ENCODE data around the gene TMPRSS11A.

Gene TMPRSS11A, protein sequence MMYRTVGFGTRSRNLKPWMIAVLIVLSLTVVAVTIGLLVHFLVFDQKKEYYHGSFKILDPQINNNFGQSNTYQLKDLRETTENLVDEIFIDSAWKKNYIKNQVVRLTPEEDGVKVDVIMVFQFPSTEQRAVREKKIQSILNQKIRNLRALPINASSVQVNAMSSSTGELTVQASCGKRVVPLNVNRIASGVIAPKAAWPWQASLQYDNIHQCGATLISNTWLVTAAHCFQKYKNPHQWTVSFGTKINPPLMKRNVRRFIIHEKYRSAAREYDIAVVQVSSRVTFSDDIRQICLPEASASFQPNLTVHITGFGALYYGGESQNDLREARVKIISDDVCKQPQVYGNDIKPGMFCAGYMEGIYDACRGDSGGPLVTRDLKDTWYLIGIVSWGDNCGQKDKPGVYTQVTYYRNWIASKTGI

DNA sequence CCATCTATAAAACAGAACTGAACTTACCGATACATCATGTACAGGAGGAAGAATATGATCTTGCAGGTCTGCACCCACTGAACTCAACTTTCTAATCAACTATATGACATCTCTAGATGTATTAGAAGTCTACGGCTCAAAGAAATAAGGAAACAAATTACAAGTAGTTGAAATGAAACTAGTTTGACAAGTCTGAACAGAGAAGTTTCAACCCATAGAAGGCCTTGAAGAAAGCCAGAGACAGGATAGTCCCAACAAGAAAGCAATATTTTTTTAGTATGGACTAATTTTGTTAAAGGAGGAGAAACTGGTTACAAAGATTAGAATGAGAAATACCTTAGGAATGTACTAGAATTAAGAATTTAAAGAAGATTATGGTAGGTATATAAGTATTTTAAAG lies at the start of gene TMPRSS11A:
TMPRSS11A (minus strand) TSS at position 138 of the 400 bp plus-strand sequence; CDS start at position 38, 100 bp downstream.
- DNase-seq (ENCODE audit: low spot score): no peak

DNA sequence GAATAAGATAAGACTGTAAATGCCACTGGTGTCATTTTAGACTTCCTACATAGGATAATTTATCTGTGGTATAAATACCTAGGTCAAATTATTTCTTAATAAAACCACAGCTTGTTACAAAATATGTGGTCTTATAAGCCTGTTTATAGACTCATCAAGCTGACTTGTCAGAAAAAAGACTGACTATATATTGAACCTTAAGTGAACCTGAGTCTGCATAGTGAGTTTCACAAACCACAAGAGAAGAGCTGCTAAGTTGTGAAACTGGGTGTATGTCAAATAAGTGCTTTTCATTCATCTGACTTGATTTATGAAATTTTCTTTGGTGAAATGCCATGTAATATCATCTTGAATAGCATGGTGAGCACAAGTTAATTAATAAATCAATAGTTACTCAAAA lies 48.4 kb upstream of the TMPRSS11A start:
- no peak for DNase-seq (ENCODE audit: low spot score)

DNA sequence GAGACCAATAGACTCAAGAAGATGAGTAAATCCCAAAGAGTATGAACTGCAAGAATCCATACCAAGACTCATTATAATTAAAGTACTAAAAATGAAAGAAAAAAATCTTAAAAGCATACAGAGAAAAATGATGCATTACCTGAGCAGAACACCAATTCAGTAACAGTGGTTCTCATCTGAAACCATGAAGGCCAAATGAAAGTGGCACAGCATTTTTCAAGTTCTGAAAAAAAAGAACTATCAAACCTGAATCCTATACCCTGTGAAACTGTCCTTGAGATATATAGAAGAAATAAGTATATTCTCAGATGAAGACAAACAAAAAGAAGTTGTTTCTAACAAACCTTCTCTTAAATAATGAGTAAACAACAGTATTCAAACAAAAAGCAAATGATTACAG lies 39.6 kb upstream of the TMPRSS11A start:
- no peak for DNase-seq (ENCODE audit: low spot score)

DNA sequence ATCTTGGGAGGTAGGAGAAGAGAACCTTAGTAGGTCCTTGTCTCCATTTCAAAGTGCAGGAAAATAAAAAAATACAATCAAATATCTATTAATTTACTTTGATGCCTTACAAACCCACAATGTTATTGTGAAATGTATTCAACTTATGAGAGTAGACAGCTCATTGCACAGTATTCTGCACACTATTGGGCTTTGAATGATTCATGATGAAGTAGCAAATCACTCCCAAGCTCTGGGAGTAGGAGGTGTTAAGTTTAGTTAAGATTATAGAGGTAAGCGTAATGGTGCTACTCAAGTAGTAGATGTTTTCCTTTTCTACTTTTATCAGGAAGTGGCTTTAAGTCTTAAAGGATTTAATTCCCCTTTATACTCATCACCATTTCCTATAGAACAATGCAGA lies 32.8 kb upstream of the TMPRSS11A start:
- no peak for DNase-seq (ENCODE audit: low spot score)

DNA sequence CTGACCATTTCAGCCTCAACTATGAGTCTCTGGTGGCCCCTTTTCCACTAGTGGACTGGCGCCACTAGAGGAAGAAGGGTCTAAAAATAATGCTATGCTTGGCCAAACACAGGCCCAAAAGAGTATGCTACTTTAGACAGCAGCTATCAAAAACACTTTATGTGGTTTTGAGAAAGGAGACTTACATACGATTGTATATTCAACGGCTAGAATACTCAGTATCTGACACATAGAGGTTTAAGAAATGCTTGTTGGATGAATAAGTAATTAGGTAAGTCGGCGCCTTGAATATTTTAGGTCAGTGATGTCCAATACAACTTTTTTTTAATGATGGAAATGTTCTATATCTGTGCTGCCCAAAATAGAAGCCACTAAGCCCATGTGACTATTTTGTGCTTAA lies 25.7 kb upstream of the TMPRSS11A start:
- no peak for DNase-seq (ENCODE audit: low spot score)

DNA sequence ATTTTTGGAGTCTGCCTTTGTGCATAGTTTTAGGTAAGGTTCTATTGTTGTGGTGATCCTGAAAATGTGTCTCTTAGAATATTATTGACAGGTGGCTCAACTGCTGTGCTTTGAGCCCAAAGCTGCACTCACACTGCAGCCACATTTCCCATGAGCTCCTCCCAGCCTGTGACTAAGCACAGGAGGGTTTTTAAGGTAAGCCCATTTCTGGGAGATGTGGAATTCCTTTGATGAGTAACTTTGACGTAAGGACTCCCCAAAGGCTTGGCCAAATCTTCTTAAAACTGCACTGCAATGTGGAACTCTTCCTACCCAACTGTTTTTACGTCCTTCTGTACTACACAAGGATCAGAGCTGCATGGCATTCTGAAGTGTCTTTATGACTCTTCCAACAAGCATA lies 20.0 kb upstream of the TMPRSS11A start:
- no peak for DNase-seq (ENCODE audit: low spot score)

DNA sequence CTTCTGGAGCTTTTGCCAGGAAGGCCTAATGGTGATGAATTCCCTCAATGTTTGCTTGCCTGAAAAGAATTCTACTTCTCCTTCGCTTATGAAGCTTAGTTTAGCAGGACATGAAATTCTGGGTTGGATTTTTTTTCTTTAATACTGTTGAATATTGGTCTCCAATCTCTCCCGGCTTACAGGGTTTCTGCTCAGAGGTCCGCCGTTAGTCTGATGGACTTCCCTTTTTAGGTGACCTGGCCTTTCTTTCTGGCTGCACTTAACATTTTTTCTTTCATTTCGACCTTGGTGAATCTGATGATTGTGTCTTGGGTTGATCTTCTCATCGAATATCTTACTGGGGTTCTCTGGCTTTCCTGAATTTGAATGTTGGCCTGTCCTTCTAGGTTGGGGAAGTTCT lies 17.2 kb upstream of the TMPRSS11A start:
- DNase-seq (ENCODE audit: low spot score): no peak

DNA sequence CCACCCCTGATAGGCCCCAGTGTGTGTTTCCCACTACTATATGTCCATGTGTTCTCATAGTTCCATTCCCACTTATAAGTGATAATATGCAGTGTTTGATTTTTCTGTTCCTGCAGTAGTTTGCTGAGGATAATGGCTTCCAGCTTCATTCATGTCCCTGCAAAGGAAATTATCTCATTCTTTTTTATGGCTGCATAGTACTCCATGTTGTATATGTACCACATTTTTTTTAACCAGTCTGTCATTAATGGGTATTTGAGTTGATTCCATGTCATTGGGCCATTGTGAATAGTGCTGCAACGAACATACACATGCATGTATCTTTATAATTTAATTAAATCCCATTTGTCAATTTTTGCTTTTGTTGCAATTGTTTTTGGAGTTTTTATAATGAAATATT lies 10.3 kb upstream of the TMPRSS11A start:
- DNase-seq (ENCODE audit: low spot score): no peak

DNA sequence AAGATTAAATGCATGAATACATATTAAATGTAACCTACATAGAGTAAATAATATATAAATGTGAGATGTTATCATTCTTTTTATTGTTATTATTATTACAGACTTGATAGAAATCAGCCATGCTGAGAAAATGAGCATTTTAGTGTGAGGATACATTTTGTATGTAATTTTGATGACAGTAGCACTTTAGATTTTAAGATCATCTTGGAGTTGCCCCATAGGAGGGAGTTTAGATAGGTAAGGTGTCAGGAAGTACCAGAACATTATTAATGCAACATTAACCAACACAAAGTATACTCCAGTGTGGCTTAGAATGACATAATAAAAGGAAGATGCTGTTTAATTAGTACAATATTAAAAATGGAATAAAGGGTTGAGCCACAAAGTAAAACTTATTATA lies 8.4 kb downstream of the TMPRSS11A start:
- DNase-seq (ENCODE audit: low spot score): no peak

DNA sequence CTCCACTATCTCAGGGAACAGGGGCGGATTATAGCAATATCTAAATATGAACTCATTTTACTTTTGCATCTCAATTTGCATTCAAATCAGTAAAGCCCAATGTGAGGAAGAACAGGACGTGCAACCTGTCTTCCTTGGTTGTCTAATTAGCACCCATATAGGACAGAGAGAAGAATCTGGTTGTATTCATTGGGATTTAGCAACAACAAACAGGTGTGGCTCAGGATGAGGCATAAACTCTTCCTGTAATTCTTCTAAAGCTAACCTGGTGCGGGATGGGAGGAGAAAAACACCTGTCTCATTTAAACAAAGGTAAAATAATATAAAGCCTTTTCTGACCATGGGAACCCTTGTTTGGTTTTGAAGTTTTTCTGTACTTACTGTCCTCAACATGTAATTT lies 22.2 kb downstream of the TMPRSS11A start:
- DNase-seq (ENCODE audit: low spot score): no peak

DNA sequence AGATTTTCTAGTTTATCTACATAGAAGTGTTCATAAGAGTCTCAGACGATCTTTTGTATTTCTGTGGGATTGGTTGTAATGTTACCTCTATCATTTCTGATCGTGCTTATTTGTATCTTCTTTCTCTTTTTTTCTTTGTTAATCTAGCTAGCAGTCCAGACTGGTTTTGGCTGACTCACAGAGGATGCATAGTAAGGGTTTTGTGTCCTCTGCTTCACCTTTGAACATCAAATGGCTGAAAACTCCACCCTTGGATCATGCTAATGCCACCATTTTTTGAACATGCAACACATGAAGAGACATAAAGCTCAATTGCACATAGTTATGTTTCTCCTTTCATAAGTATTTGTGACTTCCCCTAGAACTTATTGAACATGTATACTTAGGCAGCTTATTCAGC lies 22.8 kb downstream of the TMPRSS11A start:
- no peak for DNase-seq (ENCODE audit: low spot score)

DNA sequence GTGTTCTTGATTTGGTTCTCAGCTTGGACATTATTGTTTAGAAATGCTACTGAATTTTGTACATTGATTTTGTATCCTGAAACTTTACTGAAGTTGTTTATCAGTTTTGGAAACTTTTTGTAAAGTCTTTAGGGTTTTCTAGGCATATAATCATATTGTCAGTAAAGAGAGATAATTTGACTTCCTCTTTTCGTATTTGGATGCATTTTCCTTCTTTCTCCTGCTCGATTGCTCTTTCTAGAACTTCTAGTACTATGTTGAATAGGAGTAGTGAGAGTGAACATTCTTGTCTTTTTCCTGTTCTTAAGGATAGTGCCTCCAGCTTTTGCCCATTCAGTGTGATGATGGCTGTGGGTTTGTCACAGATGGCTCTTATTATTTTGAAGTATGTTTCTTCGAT lies 24.1 kb downstream of the TMPRSS11A start:
- no peak for DNase-seq (ENCODE audit: low spot score)

DNA sequence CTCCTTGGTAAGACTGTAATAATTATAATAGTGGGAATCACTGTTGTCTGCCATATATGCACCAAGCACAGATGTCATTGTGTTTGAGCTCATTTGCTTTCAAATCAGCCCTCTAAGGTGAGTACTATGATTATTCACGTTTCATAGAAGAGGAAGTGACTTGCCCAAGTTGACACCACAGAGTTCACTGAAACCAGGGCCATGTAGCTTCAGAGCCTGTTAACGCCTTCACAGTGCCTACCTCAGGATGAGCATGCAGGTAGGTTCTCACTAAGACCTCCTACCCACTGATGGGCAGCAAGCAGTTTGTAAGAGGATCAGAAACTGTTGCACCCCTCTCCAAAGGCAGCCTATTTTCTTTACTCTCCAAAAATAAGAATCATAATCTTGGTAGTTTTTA lies 27.4 kb downstream of the TMPRSS11A start:
- DNase-seq (ENCODE audit: low spot score): no peak

DNA sequence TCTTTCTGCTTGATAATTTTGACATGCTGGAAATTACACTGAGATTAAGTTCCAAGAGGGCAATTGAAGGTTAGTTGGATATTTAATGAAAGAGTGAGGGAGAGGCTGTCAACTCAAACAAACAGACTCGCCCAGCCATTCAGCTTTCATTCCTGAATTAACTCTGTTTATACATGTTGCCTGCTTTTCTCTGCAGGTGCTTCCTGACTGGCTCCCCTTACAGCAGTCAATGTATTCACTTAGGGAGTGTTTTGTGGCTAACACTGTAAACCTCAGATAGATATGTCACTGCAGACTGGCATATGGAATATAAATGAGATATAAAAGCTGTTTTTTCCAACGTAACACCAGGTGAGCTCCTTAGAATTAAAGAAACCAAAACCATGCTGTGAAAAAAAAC lies 28.7 kb downstream of the TMPRSS11A start:
- no peak for DNase-seq (ENCODE audit: low spot score)

DNA sequence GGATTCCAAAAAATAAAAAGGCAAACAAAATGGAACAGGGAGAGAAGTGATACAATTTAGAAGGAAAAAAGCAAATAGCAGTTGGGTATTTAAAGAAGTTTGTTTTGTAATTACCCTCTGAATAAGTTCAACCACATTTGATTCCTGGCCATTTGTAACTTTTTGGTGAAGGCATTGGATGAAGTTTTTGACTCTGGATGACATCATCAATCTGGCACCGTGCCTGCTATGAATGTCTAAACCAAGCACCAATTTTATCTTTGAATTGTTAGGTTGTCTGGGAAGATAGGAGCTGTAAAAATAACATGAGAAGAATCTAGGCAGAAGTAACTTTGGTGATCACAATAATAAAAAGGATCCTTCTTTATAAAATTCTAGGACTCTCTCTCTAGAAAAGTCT lies 29.5 kb downstream of the TMPRSS11A start:
- DNase-seq (ENCODE audit: low spot score): no peak

DNA sequence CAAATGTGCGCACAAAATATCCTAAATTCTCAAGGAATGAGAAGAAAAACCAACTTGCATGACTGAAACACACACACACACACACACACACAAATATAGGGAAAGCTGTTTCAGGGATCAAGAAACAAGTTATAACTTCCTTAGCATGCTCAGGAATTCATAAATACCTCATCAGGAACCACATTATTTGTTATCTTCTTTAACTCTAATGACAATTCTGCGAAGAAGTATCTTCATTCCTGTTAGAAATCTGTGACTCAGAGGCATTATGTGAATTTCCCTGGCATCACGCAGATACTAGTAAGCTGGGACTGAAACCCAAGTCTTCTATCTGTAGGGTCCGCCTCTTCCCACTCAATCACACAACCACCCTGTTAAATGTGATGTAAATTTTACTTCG lies 30.3 kb downstream of the TMPRSS11A start:
- no peak for DNase-seq (ENCODE audit: low spot score)

DNA sequence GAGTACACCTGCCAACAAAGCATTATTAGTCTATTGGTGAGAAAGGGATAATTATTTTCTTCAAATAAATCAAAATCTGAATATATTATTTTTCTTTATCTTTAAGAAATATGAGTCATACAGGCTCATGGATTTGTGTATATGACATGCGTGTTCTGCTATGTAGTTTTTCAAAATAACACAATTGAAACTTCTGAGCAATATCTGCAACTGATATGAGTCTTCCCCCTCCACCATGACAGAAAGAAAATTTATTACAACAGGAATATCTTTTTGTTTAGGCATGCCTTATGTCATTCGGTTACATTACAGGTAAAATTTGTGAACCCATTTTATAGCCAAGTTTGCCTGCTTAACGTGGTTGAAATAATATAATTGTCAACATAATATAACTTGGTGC lies 32.0 kb downstream of the TMPRSS11A start:
- DNase-seq (ENCODE audit: low spot score): no peak

DNA sequence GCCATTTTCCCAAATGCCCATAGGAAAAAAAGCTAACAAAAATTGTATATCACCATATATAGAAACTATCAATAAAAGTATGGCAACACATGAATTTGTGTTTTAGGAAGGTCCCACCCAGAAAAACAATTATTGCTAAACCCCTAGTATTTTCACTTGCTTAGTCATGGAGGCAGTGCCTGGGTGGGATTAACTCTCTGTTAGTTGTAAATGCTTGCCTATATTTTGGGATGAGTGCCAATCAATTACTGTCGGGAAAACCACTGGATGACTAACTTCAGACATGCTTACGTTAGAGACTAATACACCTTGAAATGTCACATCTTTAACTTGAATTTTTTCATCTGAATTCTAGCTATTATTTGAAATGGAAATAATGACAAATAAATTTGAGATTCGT lies 33.9 kb downstream of the TMPRSS11A start:
- no peak for DNase-seq (ENCODE audit: low spot score)

DNA sequence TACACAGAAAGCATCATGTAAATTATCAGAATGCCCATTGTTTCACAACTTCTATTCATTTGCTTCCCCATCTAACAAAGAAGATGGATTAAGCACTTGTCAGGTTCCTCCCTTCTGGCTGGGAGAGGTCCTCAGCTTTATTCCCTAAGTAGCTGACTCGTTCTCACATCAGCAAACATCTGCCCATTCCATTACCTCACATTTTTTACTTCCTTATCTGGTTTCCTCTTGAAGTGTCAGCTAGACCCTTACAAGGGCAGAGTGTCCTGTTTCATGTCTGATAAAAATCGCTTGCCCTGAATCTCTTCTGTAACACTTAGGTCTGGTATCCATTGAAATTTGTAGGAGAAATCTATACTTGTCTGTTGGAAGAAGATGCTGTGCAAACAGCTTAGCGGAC lies 34.7 kb downstream of the TMPRSS11A start:
- DNase-seq (ENCODE audit: low spot score): no peak

DNA sequence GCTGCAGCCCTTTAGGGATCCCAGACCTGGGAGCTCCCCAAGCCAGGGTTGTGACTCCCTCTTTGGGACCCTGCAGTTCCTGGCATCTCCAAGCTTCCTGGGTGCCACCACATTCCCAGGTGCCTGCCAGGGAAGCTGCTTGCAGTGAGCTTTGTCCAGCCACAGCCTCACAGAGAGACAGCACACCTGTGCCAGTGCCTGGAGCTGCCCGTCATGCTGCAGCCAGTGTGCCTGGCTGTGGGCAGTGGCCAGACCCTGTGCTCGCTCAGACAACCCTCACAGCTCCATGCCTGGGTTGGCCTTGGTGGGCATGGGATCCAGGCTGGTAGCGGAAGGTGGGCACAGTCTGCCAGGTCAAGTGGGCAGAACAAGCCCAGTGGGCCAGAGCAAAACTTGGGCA lies 36.0 kb downstream of the TMPRSS11A start:
- DNase-seq (ENCODE audit: low spot score): no peak

DNA sequence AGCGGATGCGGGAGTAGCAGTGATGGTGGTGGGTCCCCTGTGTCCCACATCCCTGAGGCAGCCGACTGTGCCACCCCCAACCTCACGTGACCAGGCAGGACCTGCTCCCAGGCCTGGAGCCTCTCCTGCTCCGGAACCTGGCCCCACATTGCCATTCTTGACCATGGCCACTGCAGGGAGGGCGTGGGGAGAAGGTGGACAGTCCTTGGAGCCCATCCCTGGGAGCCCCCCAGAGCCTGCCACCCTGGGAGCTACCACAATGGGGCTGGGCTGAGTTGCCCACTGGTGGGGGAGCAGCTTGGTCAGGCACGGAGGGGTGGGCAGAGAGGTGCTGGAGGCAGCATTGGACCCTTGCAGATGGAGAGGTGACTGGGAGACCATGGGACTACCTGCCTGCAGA lies 36.8 kb downstream of the TMPRSS11A start:
- no peak for DNase-seq (ENCODE audit: low spot score)

DNA sequence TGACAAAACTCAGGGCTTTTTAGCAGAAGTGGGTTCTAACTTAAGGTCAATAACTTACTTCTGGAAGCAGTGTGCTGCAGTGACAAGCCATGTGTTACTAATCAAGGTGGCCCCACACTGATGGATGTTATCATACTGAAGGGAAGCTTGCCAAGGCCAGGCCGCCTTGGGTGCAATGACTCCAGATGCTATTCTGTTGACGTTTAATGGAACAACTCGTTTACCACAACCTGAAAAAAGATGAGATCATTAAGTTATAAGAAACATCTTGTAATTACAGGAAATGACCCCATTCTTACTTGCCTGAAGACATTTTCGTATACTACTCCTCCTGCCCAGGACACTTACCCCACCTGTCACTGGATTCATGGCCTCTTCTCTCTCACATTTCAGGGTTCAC lies 40.6 kb downstream of the TMPRSS11A start:
- no peak for DNase-seq (ENCODE audit: low spot score)

DNA sequence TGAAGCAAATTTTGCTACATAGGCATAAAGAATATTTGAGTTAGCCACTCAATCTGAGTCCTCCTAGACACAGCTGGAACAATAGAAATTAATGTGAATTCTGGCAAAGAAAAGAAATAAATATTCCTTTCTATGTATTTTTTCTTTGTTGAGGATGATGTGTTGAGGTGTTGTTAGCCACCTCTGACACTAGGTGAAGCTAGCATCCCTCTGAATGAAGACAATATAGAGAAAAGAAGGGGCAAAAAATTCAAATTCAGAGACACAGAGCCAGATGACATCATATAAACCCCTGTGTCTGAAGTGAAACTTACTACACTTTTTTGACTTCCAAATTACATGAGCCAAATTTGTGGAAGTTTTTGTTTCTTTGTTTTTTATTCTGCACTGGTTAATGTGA lies 44.9 kb downstream of the TMPRSS11A start:
- no peak for DNase-seq (ENCODE audit: low spot score)

DNA sequence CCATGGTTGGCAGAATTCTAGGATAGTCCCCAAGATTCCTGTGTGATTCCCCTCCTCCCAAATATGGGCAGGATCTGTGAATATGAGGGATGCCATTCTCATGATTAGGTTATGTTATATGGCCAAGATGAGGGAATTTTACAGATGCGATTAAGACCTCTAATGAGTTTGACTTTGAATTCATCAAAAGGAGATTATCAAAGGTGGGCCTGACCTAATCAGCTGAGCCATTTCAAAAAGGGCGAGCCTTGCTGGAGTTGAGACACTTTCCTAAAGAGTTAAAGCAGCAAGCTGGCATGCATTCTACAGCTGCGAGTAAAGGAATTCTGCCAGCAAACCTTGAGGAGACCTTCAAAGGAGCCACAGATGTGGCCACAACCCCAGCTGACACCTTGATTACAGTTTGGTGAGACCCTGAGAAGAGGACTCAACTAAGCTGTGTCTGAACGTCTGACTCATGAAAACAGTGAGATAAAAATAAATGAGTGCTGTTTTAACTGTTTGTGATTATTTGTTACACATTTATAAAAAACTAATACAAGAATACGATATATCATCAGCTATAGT lies 47.8 kb downstream of the TMPRSS11A start:
- no peak for DNase-seq (ENCODE audit: low spot score)
